Transverse colon (tissue), 4 donors: Measurements from ENCODE around the gene CLDN19.
A peak's percentile ranks its signal among the peaks of the same experiment; 100 is the strongest.

Experiments
- CTCF ChIP-seq, 5 experiments: fragments of 200-600 bp in 3 of 5; fragments of 450-650 bp in 2 of 5; sonication (generic) in 3 of 5; IDR thresholded peaks; 1 replicate in 2 of 5; 2 replicates in 3 of 5; pipeline ENCODE4 v1.5.1; 2016 to 2017; ENCODE audit warnings: antibody characterized with exemption in 5 of 5, inconsistent platforms in 3 of 5, mild to moderate bottlenecking in 2 of 5, moderate library complexity in 1 of 5
- EP300 ChIP-seq: sonication (generic); formaldehyde crosslinking; IDR thresholded peaks from one replicate; pipeline ENCODE4 v1.6.1; 2017; ENCODE audit warnings: antibody characterized with exemption, low read depth
- POLR2A ChIP-seq: fragments of 450-650 bp; IDR thresholded peaks from one replicate; pipeline ENCODE4 v1.6.1; 2016; ENCODE audit warnings: antibody characterized with exemption, mild to moderate bottlenecking, moderate library complexity
- POLR2AphosphoS5 ChIP-seq, 3 donors: sonication (generic); formaldehyde crosslinking; IDR thresholded peaks; one replicate each; pipeline ENCODE4 v1.6.1; 2016; ENCODE audit warnings: antibody characterized with exemption in 3 of 3

- TF ChIP-seq CTCF (IDR thresholded peaks at IDR 0.05) (peak; percentile 46 to 55 (median 51)), EP300 (no peak), POLR2A (no peak), POLR2AphosphoS5 (IDR thresholded peaks at IDR 0.05) (no peak)
Measured at GRCh38 chr1:42777852-42778251, 37.8 kb upstream of the CLDN19 start.
